Measurements from ENCODE around the gene CDK17.

CDK17 gene

DNA sequence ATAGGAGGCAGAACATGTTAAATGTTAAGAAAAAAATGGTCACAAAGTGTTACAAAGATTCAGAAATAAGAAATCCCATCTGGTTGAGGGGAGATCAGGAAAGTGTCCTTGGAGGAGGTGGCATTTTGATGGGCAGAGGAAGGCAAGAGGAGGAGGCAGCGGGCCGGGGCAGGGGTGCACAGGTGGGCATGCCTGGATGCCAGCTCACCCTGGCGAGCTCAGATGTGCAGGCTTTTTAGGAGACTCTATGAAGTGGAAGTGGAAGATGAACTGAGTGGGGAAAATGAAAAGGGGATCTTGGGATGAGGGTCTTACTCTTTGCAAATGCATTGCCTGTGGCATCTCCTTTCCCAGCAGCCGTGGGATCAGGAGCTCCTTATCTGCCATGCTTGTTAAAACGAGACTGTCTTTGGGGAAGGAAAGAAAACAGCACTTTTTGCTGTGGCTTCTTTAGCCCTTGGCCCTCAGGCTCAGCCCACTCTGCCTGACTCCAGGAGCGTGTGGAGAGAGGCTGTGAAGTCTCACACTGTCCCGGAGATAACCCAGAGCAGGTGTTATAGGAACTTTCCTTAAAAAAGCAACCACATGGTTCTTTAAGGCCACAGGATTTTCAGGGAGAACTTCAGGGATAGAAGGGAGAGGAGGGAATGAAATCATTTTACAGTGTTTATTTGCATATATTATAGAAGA lies 143.4 kb downstream of the CDK17 start:
- no peak for DNase-seq

DNA sequence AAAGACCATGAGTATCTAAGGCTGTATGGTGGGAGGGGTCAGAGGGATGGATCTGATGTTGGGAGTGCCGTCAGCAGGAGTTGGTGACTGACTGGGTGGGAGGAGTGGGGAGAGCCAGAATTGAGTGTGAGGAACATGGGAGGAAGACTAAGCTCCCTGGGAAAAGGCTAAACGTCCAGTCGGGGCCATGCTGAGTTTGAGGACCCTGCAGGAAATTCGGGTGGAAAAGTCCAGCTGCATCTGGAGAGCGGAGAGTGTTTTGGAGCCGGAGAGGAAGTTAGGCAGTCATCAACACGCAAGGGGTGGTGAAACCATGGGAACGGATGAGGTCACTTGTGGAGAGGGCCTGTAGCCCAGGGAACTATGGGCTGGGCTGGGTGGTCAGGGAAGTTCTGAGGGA lies 145.2 kb downstream of the CDK17 start:
- no peak for DNase-seq

DNA sequence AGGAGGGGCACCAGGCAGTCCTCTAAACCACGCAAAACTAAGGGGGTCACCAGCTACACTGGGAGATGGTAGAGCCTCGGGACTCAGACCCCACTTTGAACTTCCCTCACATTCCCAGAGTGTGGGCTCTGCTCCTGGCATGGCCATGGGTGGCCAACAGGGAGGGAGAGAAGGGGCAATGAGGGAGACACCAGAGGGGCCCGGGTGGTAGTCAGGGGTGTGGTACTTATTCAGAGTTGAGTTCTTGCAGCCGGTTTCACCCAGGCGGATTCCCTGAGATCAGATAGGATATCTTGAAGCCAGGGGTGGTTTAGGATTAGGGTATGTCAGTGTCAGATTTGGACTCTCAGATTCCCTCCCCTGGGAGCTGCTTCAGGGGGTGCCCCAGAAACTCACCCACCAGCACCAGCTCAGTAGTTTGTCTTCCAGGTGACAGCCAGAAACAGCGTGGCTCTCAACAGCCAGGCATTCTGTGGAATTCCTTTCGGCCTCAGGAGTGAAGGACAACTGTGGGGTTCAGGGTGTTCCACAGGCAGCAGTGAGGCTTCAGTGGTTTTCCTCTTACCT lies 150.0 kb downstream of the CDK17 start:
- no peak for DNase-seq

DNA sequence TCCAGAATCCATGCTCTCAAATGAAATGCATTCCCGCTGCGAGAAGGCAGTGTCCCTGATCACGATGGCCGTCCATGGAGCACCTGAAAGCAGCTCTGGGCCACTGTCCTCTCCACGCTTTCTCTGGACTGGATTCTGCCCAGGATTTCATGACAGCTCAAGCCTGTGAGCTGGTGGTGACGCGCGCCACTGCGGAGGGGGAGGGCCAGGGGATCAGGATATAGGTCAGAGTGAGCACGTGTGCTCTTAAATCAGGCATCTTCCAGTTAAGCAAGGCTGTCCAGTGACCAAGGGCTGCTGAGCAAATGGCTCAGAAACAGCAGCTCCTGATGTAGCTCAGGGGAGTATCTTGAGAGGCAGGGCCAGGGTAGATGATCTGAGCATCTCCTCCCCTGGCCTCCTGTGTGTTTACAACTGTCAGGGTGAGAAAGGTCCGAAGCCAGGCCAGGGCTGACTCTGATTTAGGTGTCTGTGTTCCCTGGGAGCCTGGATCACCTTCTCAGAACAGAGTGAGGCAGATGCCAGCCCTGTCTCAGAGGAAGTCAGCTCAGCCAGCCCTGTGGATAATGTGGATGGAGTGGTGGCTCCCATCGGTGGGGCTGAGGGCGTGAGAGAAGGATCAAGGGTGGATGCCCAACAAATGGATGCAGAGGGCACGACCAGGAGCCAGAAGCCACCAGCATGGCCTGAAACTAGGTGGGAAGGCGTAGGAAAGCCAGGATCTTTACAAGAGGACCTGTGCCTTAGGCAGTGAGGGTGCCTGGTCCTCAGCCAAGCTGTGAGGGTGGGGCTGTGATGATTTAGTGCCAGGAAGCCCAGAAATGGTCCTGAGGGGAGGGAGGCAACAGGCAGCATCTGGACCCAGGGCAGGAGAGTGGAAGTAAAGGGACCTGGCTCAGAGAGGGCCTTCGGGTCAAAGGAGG lies 150.8 kb downstream of the CDK17 start:
- no peak for DNase-seq

DNA sequence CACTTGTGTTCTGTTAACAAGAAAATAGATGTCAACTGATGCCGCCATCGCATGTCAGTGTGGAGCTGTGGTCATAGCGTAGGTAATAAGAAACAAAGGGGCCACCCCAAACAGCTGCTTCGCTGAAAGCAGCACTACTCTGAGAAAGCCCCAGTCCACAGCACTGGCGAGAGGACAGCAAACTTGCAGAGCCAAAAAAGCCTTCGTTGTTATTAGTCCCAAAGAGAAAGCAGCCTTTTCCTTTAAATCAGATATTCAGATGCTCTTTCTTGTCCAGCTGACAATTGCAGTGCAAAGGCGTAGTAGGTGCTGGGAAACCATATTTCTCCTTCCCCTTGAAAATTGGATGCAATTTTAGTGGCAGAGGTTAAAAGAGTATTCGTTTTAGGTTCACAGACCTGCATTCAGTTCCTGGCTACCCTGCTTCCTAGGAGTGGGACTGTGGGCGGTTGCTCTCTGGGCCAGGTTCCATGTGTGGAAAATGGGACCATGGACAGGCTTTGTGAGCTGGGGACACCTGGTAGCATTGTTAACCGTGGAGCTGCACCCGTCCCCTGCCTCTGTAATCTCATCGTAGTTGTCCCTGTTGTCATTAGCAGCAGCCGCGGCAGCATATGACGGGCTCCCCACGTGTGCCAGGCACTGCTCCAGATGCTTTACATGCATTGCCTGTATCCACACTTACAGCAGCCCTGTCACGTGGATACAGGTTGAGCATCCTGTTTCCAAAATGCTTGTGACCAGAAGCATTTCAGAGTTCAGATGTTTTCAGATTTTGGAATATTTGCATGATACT lies 151.9 kb downstream of the CDK17 start:
- no peak for DNase-seq

DNA sequence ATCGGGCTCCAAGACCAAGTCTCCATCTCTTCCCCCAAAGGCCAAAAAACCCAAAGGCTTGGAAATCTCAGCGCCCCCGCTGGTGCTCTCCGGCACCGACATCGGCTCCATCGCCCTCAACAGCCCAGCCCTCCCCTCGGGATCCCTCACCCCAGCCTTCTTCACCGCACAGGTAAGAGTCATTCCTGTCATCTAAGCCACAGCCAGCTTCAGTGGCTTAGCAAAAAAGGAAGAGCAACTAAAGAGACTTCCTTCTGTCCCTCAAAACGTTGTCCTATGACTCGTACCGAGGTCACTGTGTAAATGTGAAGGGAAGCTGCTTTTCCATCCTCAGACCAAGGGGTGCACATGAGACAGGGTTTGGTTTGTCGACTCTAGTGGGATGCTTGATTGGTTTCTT lies 152.7 kb downstream of the CDK17 start:
- DNase-seq, result peak; percentile 22

DNA sequence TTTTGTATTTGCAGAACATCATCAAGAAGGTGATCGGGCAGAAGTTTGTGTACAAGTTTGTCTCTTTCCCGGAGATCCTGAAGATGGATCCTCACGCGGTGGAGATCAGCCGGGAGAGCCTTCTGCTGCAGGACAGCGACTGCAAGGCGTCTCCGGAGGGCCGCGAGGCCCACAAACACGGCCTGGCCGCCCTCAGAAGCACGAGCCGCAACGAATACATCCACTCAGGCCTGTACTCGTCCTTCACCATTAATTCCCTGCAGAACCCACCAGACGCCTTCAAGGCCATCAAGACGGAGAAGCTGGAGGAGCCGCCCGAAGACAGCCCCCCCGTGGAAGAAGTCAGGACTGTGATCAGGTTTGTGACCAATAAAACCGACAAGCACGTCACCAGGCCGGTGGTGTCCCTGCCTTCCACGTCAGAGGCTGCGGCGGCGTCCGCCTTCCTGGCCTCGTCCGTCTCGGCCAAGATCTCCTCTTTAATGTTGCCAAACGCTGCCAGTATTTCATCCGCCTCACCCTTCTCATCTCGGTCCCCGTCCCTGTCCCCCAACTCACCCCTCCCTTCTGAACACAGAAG lies 153.2 kb downstream of the CDK17 start:
- no peak for DNase-seq

DNA sequence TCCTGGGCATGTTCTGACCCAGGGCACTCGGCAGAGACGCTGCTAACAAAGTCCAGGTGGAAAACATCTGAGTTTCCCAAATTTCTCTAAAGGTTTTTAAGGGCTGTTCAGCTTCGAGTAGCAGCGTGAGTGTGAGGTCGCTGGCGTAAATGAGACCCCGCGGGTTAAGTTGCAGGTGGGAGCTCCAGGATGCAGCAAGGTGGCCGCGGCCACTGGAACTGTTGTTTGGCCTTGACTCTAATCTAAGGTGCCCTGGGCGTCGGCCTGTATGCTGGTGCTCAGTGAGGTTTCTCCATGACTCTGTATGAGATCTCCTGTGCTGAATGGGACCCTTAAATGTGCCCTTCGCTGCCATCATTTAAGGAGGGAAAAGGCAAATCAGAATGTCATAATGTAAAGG lies 155.4 kb downstream of the CDK17 start:
- no peak for DNase-seq

DNA sequence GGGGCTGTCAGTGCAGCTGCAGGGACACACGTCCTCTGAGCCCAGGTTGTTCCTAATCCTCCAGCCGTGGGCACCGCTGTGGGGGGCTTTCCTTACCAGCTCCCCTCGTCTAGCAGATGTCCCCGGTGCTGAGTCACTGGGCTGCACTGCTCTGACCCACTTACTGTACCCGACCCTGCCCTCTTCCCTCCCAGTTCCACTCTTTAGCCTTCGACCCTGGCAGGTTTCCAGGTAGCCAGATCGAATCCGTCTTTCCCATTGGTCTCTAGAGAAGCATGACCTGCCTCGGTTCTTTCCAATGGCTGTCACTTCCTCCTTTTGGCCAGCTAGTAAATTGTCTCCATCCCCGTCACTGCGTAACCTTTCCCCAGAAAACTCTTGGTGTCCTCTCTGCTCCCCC lies 157.6 kb downstream of the CDK17 start:
- no peak for DNase-seq

DNA sequence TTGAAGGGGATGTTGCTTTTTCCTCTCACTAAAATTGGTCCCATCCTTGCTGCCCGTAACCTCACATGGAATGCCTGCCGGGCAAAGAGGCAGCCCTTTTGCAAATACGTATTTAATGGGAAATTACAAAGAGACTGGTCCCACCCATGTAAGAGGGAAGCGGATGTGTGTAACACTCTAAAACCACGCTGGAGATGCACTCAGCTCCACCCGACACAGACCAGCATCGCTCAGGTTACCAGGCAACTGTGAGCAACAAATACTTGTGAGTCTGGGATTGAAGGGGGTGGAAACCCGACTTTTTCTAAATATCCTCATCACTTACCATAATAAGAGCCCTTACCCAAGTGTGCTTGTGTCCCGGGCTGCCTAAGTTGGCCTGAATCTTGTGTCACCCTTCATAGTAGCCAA lies 158.4 kb downstream of the CDK17 start:
- DNase-seq, result peak; percentile 56

DNA sequence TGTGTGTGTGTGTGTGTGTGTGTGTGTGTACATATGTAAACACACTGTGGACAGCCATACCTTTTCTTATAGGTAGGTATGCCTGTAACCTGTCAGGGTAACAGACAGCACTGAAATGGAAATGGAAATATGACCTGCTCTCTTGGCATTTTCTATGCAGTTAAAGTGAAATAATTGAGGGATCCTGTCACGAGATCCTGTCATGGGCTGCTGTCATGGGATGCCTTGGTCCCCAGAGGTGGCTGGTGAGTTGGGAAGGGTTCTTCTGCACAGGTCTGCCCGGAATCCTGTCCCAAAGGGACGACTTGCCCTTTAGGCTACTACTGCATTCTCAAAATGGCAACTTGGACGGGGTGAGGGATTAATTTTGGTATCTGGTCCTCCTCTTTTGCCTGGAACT lies 158.8 kb downstream of the CDK17 start:
- DNase-seq, result no peak

DNA sequence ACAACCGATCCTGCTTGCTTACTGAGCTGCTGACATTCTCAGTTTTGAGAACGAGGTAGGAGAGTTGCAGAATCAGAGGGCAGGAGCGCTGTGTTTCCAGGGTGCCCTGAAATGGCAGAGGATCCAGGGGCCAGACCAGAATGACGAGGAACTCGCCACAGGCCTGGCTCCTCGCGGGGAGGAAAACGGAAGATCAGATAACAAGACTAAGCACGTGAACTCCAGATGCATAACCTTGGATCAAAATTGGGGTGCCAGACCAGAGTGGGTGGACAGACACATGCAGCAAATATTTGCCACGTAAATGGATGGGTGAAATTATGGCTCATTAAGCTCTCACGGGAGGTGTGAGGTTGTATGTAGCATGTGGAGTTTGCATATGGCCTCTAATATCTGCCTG lies 159.6 kb downstream of the CDK17 start:
- DNase-seq, result no peak

DNA sequence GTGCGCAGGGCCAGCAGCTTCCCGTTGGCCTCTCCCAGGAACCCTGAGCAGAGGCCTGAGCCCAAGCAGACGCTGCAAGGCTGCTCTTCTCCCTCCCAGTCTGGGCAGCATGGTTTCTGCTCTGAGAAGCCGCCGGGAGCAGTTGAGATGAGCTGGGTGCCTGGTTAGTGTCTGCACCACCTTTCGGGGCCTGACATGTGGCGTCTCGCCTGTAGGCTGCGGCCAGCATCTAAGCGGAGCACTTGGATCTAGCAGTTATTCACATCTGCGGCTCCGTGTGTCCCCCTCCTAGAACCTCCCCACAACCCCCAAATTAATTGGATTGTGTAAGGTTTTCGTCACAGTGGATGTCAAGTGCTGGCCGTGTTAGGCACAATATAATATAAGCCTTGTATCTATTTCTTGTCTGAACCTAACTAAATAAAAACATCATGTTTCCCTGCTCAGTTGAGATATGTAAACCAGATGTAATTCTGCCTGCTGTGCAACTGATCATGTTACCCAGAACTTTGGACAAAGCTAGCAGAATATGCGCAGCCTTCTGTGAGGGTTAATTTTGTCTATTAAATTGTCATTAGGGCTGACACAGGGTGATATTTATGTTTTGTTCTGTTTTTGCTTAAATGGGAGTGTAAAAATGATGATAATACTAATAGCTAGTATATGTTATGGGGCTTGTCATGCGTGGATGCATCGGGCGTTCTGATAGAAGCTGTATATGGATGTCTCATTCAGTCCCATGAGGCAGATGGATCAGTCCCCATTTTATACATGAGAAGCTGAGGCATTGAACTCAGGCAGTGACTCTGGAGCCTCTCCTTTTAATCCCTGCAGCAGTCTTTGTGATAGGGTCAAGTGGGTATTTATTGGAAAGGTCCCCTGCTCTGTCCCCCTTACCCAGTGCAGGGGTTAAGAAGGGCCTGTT lies 160.3 kb downstream of the CDK17 start:
- DNase-seq, result no peak

DNA sequence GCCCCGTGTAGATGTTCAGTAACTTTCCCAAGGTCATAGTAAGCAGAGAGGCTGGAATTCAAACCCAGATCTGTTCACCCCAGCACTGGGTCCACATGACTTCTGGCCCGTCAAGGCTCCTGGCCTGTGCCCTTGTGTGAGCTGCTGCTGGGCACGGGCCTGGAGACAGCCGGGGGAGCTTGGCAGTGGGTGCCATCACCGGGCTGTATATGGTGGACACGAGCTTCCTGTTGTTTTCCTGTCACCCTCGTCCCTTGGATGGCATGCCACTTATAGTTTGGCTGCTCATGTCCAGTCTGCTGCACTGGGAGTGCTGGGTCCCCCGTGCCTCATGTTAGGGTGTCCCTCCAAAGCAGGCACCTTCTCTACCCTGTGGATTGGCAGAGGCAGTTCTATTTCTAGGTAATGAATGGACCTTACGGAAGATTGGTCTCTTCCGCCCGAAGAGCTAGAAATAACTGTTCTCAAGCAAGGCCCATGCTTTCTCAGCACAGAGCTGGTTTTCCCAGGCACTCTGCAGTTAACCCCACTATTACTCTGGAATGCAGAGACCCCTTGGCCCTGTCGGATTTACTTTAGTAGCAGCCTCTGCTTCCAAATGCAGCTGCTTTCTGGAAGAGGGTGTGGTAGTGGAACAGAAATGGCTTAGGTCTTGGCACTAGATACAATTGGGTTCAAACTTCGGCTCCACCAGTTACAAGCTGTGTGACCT lies 161.7 kb downstream of the CDK17 start:
- no peak for DNase-seq

DNA sequence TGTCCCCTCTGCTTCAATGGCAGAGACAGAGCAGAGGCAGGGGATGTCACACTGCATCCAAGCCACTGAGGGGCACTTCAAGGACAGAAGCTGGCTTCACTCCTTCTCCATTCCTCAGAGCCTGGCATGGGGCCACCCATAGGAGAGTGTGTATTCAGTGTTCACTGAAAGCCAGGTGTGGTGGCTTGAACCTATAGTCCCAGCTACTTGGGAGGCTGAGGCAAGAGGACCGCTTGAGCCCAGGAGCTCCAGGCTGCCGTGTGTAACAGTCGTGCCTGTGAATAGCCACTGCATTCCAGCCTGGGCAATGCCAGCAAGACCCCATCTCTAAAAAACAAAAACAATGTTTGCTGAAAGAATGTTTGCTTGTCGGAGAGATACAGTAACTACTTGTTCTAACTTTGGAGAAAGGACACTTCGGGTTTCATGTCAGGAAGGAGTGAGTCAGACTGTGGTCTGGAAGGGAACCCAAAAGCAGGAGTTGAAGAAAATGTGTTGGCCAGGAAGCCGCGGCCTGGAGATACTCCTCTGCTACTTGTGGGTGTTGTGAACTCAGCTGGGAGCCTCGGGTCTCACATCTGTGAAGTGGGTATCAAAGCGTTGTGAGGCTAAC lies 162.7 kb downstream of the CDK17 start:
- peak; percentile 58 for DNase-seq

DNA sequence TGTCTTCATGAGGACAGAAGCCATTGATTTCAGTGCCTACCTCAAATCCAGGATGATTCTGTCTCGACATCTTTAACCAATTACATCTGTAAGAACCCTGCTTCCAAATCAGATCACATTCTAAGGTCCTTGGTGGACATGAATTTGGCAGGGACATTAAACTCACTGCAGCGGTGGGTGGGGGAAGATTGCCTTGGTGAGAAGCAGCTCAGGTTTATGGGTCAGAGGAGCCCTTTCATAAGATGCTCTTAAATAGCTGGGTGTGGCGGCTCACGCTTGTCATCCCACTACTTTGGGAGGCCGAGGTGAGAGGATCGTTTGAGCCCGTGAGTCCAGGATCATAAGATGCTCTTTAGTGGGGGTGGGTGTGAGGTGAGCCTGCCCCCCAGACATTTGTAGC lies 163.2 kb downstream of the CDK17 start:
- no peak for DNase-seq

DNA sequence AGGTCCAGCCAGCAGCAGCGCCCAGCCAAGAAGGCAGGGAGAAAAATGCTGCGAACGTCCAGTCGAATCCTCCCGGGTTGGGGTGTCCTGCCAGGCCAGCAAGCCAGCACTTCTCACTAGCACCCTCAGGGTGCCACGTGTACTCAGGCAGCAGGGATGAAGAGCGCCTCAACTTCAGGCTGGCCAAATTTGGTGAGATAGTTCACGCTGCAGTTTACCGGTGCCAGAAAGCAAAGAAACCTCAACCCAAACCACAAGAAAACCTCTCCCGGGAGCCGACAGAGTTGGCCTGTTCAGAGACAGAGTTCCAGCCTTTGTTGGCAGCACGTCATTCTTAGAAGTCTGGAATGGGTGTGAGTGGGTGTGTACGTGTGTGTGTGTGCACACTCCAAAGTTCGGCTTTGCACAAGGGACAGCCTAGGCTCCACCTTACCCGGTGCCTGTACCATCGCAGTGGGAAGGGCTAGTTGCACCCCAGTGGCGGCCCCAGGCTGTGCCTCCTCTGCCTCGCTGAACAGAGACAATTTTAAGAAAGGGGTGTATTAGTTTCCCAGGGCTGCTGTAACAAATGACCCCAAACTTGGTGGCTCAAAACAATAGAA lies 163.9 kb downstream of the CDK17 start:
- peak; percentile 46 for DNase-seq

DNA sequence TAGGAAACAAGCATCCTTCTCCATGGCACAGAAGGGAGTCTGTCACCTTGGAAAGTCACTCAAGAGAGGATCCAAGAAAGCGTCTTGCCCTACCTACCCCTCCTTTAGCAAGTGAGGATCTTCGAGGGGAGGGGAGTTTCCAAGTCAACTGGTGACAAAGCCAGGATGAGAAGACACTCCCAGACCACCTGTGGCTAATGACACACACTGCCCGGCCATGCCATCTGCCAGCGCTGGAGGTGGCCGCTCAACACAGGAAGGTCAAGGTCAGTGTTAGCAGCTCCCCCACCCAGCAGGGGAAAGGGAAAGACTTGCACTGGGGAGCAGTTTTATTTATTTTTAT lies 164.8 kb downstream of the CDK17 start:
- DNase-seq, result no peak

DNA sequence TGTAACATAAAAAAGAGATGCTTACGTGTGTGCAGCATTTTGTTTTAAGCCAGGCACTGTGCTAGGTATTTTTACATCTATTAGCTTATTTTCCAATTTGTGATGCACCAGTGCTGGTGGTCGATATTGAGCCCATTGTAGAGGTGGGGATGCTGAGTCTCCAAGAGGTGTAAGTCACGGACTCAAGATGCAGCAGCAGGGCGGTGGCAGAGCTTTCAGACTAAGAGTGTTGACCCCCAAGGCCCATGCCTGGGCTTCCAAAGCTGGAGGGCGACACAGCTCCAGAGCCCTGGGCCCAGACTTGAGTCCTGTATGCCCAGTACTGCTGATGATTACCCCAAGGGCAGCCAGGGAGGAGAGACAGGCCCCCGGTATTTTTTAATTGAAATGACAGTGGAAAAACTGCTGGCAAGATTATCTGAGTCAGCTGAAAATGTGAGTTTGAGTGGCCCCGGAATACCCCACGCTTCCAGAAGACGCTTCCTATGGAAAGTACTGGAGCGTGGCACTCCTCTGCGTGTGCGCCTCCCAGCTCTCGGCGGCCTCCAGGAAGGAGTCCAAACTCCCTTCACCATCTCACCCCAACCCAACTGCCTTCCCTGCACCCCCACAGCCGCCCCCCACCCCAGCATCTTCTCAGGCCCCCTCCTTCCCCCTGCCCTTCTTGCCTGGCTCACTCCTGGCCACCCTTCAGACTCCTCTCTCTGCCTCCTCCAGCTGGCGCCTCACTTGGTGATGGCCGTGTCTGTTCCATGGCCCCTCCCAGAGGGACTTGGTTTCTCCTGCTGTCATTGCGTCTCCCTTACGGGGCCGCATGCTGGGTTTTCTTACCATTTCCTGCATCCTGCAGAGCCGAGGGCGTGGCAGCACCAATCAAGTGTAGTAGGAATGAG lies 165.4 kb downstream of the CDK17 start:
- DNase-seq, result no peak

Measured in stimulated activated CD4-positive, alpha-beta T cell treated with anti-CD3 and anti-CD28 coated beads, Interleukin-1b, Interleukin-23, amount 100 ng/mL, for 48 hours (primary cell).